Fibroblast of lung (primary cell): Measurements from ENCODE around the gene CERK.

Experiments used
- EZH2 ChIP-seq: IDR thresholded peaks from 2 replicates; pipeline ENCODE4 v1.5.1; 2012; ENCODE audit warnings: low read length, control low read depth, mild to moderate bottlenecking; ENCODE audit errors: missing control alignments
- TF ChIP-seq, protein P1 (sequence below), 2 donors: IDR thresholded peaks in 1 of 2; conservative IDR thresholded peaks in 1 of 2; 1 replicate in 1 of 2; 2 replicates in 1 of 2; pipeline ENCODE4 v1.5.1; 2011 to 2012; ENCODE audit warnings: low read length in 2 of 2, control low read depth in 1 of 2, inconsistent platforms in 1 of 2, low read depth in 1 of 2, mild to moderate bottlenecking in 1 of 2

- TF ChIP-seq, protein P1, sequence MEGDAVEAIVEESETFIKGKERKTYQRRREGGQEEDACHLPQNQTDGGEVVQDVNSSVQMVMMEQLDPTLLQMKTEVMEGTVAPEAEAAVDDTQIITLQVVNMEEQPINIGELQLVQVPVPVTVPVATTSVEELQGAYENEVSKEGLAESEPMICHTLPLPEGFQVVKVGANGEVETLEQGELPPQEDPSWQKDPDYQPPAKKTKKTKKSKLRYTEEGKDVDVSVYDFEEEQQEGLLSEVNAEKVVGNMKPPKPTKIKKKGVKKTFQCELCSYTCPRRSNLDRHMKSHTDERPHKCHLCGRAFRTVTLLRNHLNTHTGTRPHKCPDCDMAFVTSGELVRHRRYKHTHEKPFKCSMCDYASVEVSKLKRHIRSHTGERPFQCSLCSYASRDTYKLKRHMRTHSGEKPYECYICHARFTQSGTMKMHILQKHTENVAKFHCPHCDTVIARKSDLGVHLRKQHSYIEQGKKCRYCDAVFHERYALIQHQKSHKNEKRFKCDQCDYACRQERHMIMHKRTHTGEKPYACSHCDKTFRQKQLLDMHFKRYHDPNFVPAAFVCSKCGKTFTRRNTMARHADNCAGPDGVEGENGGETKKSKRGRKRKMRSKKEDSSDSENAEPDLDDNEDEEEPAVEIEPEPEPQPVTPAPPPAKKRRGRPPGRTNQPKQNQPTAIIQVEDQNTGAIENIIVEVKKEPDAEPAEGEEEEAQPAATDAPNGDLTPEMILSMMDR (conservative IDR thresholded peaks at IDR 0.05 in 1 of 2, IDR thresholded peaks at IDR 0.05 in 1 of 2; ENCODE audit: low read depth in 1 of 2, low read length in 2 of 2), result no peak
- TF ChIP-seq EZH2, result no peak
Measured at GRCh38 chr22:46731246-46732040, 6.6 kb downstream of the CERK start.
